HCT116 (cell line): ENCODE results near the gene PDK1. TPM values are rescaled to one million over a fixed set of nuclear protein-coding genes. Genes with fewer than 3 reads are reported as not detected.

Source experiments
- ATAC-seq: fragments of 200-7000 bp; cut with Tn5 transposase; 2 replicates; pipeline ENCODE4 v1.9.1; 2020; ENCODE audit warnings: mild to moderate bottlenecking, moderate library complexity
- BruUV-seq: library from RNA; stranded (reverse); fragments of 400-500 nt; replicated peaks from 2 replicates; lab custom pipeline; 2021; lab: Mats Ljungman, UMichigan
- CTCF ChIA-PET: fragments of 300-600 bp; sonication (Branson Sonifier 250); formaldehyde crosslinking; loops from one replicate; lab custom pipeline; 2021; ENCODE audit warnings: antibody characterized with exemption; lab: Charles Lee
- POLR2A ChIA-PET: fragments of 300-600, 350-600 bp; sonication (Branson Sonifier 250); formaldehyde crosslinking; loops from one replicate; lab custom pipeline; 2021; ENCODE audit warnings: antibody characterized with exemption; lab: Charles Lee
- RAD21 ChIA-PET, 2 experiments: fragments of 300-600 bp; sonication (Branson Sonifier 250); formaldehyde crosslinking; loops; one replicate each; lab custom pipeline; 2023; ENCODE audit warnings: low total read pairs in 2 of 2; ENCODE audit not compliant: uncharacterized antibody in 2 of 2, unreplicated experiment in 2 of 2, low non-redundant PET in 1 of 2; lab: Charles Lee
- DNase-seq: peaks from one replicate; pipeline ENCODE4 v3.0.0-alpha.2; 2010; ENCODE audit warnings: low read depth, low spot score
- H2AFZ ChIP-seq: fragments of 200-600 bp; shearing (Covaris generic), sonication (generic); 2 replicates; pipeline ENCODE4 v1.6.1; 2017; ENCODE audit warnings: low read depth, mixed run types, mixed read lengths, antibody characterized with exemption, low read length; ENCODE audit not compliant: poor library complexity, severe bottlenecking
- H3K27ac ChIP-seq: 2 replicates; pipeline ENCODE4 v1.5.1; 2012; ENCODE audit warnings: low read depth, low read length
- H3K27me3 ChIP-seq: fragments of 200-600 bp; sonication (generic); 2 replicates; pipeline ENCODE4 v1.6.1; 2016; ENCODE audit warnings: mixed run types, low read length, mixed read lengths; ENCODE audit not compliant: insufficient read depth
- H3K36me3 ChIP-seq, 2 experiments: fragments of 200-500 bp in 1 of 2; fragments of 200-600 bp in 1 of 2; sonication (Bioruptor generic) in 1 of 2; sonication (generic) in 1 of 2; 2 replicates each; pipeline versions ENCODE4 v1.5.1 to v1.6.1; 2014 to 2016; ENCODE audit warnings: low read length in 2 of 2, inconsistent platforms in 1 of 2, mixed read lengths in 1 of 2, mixed run types in 1 of 2; ENCODE audit not compliant: insufficient read depth in 2 of 2, control insufficient read depth in 1 of 2
- H3K4me1 ChIP-seq, 2 experiments: fragments of 200-600 bp in 1 of 2; sonication (generic) in 1 of 2; 2 replicates each; pipeline versions ENCODE4 v1.5.1 to v1.6.1; 2012 to 2017; ENCODE audit warnings: low read length in 2 of 2, inconsistent platforms in 1 of 2, mild to moderate bottlenecking in 1 of 2, mixed read lengths in 1 of 2, mixed run types in 1 of 2, moderate library complexity in 1 of 2; ENCODE audit not compliant: insufficient read depth in 2 of 2, control insufficient read depth in 1 of 2
- H3K4me2 ChIP-seq: fragments of 200-600 bp; sonication (generic); 2 replicates; pipeline ENCODE4 v1.6.1; 2017; ENCODE audit warnings: mixed run types, low read length, mixed read lengths
- H3K4me3 ChIP-seq, 2 experiments: fragments of 200-600 bp in 1 of 2; sonication (generic) in 1 of 2; replicated peaks in 1 of 2; 2 replicates each; pipeline ENCODE4 v1.5.1; 2011 to 2016; ENCODE audit warnings: low read length in 2 of 2, control low read depth in 1 of 2, low read depth in 1 of 2, mild to moderate bottlenecking in 1 of 2, mixed read lengths in 1 of 2, mixed run types in 1 of 2
- H3K79me2 ChIP-seq: fragments of 200-600 bp; sonication (generic); 2 replicates; pipeline ENCODE4 v1.6.1; 2017; ENCODE audit warnings: mild to moderate bottlenecking, mixed run types, low read length, moderate library complexity, mixed read lengths; ENCODE audit not compliant: insufficient read depth
- H3K9ac ChIP-seq: fragments of 200-600 bp; sonication (generic); 2 replicates; pipeline ENCODE4 v1.6.1; 2016; ENCODE audit warnings: low read length, mixed read lengths
- H3K9me2 ChIP-seq: fragments of 200-600 bp; sonication (generic), shearing (Covaris generic); 2 replicates; pipeline ENCODE4 v1.6.1; 2017; ENCODE audit warnings: mixed run types, mild to moderate bottlenecking, moderate library complexity; ENCODE audit not compliant: insufficient read depth
- H3K9me3 ChIP-seq, 2 experiments: fragments of 200-500 bp in 1 of 2; fragments of 200-600 bp in 1 of 2; sonication (Bioruptor generic) in 1 of 2; sonication (generic) in 1 of 2; 2 replicates each; pipeline ENCODE4 v1.6.1; 2014 to 2017; ENCODE audit warnings: low read length in 2 of 2, mixed read lengths in 2 of 2, inconsistent platforms in 1 of 2, low read depth in 1 of 2, mild to moderate bottlenecking in 1 of 2, mixed run types in 1 of 2, moderate library complexity in 1 of 2; ENCODE audit not compliant: control insufficient read depth in 1 of 2, insufficient read depth in 1 of 2
- H4K20me1 ChIP-seq: fragments of 200-600 bp; sonication (generic), shearing (Covaris generic); 2 replicates; pipeline ENCODE4 v1.6.1; 2017; ENCODE audit warnings: mixed run types, mild to moderate bottlenecking, moderate library complexity; ENCODE audit not compliant: insufficient read depth
- CBX3 ChIP-seq: IDR thresholded peaks from 2 replicates; pipeline ENCODE4 v1.6.1; 2012; ENCODE audit warnings: low read depth
- CEBPB ChIP-seq: IDR thresholded peaks from 2 replicates; pipeline ENCODE4 v1.6.1; 2012; ENCODE audit warnings: low read depth
- CTCF ChIP-seq, 3 experiments: fragments of 200-600 bp in 1 of 3; sonication (generic) in 1 of 3; IDR thresholded peaks in 2 of 3; conservative IDR thresholded peaks in 1 of 3; 2 replicates each; pipeline ENCODE4 v1.5.1; 2012 to 2017; ENCODE audit warnings: low read depth in 2 of 3, low read length in 2 of 3, antibody characterized with exemption in 1 of 3, borderline replicate concordance in 1 of 3, control low read depth in 1 of 3, mild to moderate bottlenecking in 1 of 3, mixed read lengths in 1 of 3, mixed run types in 1 of 3, moderate library complexity in 1 of 3; ENCODE audit not compliant: insufficient read depth in 1 of 3
- EGR1 ChIP-seq: IDR thresholded peaks from 2 replicates; pipeline ENCODE4 v1.6.1; 2012; ENCODE audit warnings: low read depth
- ELF1 ChIP-seq: IDR thresholded peaks from 2 replicates; pipeline ENCODE4 v1.6.1; 2012; ENCODE audit warnings: low read depth, borderline replicate concordance
- EZH2 ChIP-seq: fragments of 200-600 bp; sonication (generic); IDR thresholded peaks from 2 replicates; pipeline ENCODE4 v1.6.1; 2017; ENCODE audit warnings: antibody characterized with exemption, mixed run types
- EZH2phosphoT487 ChIP-seq: fragments of 200-600 bp; IDR thresholded peaks from 2 replicates; pipeline ENCODE4 v1.6.1; 2018; ENCODE audit warnings: antibody characterized with exemption, borderline replicate concordance
- JUND ChIP-seq: IDR thresholded peaks from 2 replicates; pipeline ENCODE4 v1.6.1; 2012
- MAX ChIP-seq: IDR thresholded peaks from 2 replicates; pipeline ENCODE4 v1.6.1; 2012
- POLR2A ChIP-seq: IDR thresholded peaks from 2 replicates; pipeline ENCODE4 v1.7.0; 2011; ENCODE audit warnings: borderline replicate concordance; ENCODE audit not compliant: insufficient read depth, insufficient read length; ENCODE audit errors: extremely low read depth
- RAD21 ChIP-seq: IDR thresholded peaks from 2 replicates; pipeline ENCODE4 v1.6.1; 2012; ENCODE audit warnings: low read depth, mild to moderate bottlenecking
- SIN3A ChIP-seq: IDR thresholded peaks from 2 replicates; pipeline ENCODE4 v1.6.1; 2012; ENCODE audit warnings: low read depth
- SP1 ChIP-seq: IDR thresholded peaks from 2 replicates; pipeline ENCODE4 v1.6.1; 2012; ENCODE audit warnings: low read depth
- SRF ChIP-seq: IDR thresholded peaks from 2 replicates; pipeline ENCODE4 v1.6.1; 2012; ENCODE audit warnings: low read depth
- TCF7L2 ChIP-seq: IDR thresholded peaks from 2 replicates; pipeline ENCODE4 v1.7.0; 2011; ENCODE audit warnings: borderline replicate concordance, inconsistent platforms; ENCODE audit not compliant: insufficient read depth, insufficient read length; ENCODE audit errors: extremely low read depth
- YY1 ChIP-seq: IDR thresholded peaks from 2 replicates; pipeline ENCODE4 v1.6.1; 2011; ENCODE audit warnings: low read length, low read depth, moderate library complexity, mild to moderate bottlenecking; ENCODE audit not compliant: insufficient replicate concordance; ENCODE audit errors: extremely low read depth
- ZFX ChIP-seq: fragments of 450-650 bp; IDR thresholded peaks from 2 replicates; pipeline ENCODE4 v1.6.1; 2017
- ZNF274 ChIP-seq: fragments of 200-500 bp; sonication (Bioruptor generic); IDR thresholded peaks from 2 replicates; pipeline ENCODE4 v1.6.1; 2014; ENCODE audit warnings: mild to moderate bottlenecking, low read depth, low read length, inconsistent platforms
- intact Hi-C: fragments of 100-400 bp; cut with micrococcal nuclease; formaldehyde crosslinking; loops from 2 replicates; pipeline ENCODE4 v1.10.0; 2022
- total RNA-seq: library from RNA; stranded (reverse); gene quantifications from one replicate; pipeline ENCODE4 v1.2.1, GENCODE V29; 2021; ENCODE audit not compliant: unreplicated experiment
- TF ChIP-seq, protein P1 (sequence below): IDR thresholded peaks from 2 replicates; pipeline ENCODE4 v1.6.1; 2011; ENCODE audit warnings: mild to moderate bottlenecking, low read length, moderate library complexity; ENCODE audit not compliant: insufficient replicate concordance; ENCODE audit errors: extremely low read depth

Gene PDK1
- total RNA-seq, 1 experiment from 2014 or later: 21.3 TPM

GRCh38 chr2:172550419-172550818 lies 5.5 kb upstream of the PDK1 start:
- RAD21 ChIA-PET: no interaction called here
- H4K20me1 ChIP-seq: no peaks in the 10 kb centered on the region
- H3K4me1 ChIP-seq: peaks cover 0 to 21% of the 10 kb centered on the region in 2 experiments; a peak in 2 of 4 replicates
- no peaks in the 10 kb centered on the region for H3K79me2 ChIP-seq
- no peak overlapping the region for H3K4me2 ChIP-seq
- no peaks in the 10 kb centered on the region for H3K27me3 ChIP-seq
- no TSS peak for BruUV-seq
- H3K27ac ChIP-seq: no peak overlapping the region
- TF ChIP-seq RAD21 (no peak), JUND (no peak)
- no peak overlapping the region for H3K4me3 ChIP-seq
- H3K36me3 ChIP-seq: no peaks in the 10 kb centered on the region
- no peak overlapping the region for H2AFZ ChIP-seq
- POLR2A ChIA-PET: no interaction called here
- H3K9me2 ChIP-seq: no peaks in the 10 kb centered on the region
- CTCF ChIA-PET: no interaction called here
- DNase-seq: no peak
- ATAC-seq: no peak
- 0 out of 4 replicates have a peak, but pooled peaks cover 0 to 3% of the 10 kb centered on the region in 2 experiments for H3K9me3 ChIP-seq
- intact Hi-C loops: no loop called here
- no peak overlapping the region for H3K9ac ChIP-seq

GRCh38 chr2:172551271-172551670 lies 4.6 kb upstream of the PDK1 start:
- H3K9me2 ChIP-seq: no peaks in the 10 kb centered on the region
- POLR2A ChIA-PET: no interaction called here
- no peak overlapping the region for H2AFZ ChIP-seq
- no peak overlapping the region for H3K4me2 ChIP-seq
- no peak for ATAC-seq
- H3K27ac ChIP-seq: no peak overlapping the region
- no peaks in the 10 kb centered on the region for H3K9me3 ChIP-seq
- H3K4me3 ChIP-seq: no peak overlapping the region
- H4K20me1 ChIP-seq: no peaks in the 10 kb centered on the region
- RAD21 ChIA-PET: no interaction called here
- intact Hi-C loops: no loop called here
- BruUV-seq: no TSS peak
- H3K79me2 ChIP-seq: no peaks in the 10 kb centered on the region; the same call in 1 of the 2 replicates
- no peaks in the 10 kb centered on the region for H3K36me3 ChIP-seq
- peaks cover 0 to 21% of the 10 kb centered on the region in 2 experiments; a peak in 2 of 4 replicates for H3K4me1 ChIP-seq
- no peak for DNase-seq
- H3K27me3 ChIP-seq: no peaks in the 10 kb centered on the region
- CTCF ChIA-PET: no interaction called here
- no peak overlapping the region for H3K9ac ChIP-seq
- TF ChIP-seq CEBPB (no peak), SIN3A (no peak), SRF (no peak), ZNF274 (no peak), CTCF (IDR thresholded peaks at IDR 0.05 in 2 of 3, conservative IDR thresholded peaks at IDR 0.05 in 1 of 3; ENCODE audit: borderline replicate concordance in 1 of 3, insufficient read depth in 1 of 3, low read depth in 2 of 3, low read length in 2 of 3) (no peak), MAX (no peak), JUND (no peak), ELF1 (no peak), SP1 (no peak), EGR1 (no peak), ZFX (no peak), POLR2A (no peak), EZH2 (no peak), YY1 (no peak), CBX3 (no peak), EZH2phosphoT487 (no peak), TCF7L2 (no peak)
- TF ChIP-seq, protein P1, sequence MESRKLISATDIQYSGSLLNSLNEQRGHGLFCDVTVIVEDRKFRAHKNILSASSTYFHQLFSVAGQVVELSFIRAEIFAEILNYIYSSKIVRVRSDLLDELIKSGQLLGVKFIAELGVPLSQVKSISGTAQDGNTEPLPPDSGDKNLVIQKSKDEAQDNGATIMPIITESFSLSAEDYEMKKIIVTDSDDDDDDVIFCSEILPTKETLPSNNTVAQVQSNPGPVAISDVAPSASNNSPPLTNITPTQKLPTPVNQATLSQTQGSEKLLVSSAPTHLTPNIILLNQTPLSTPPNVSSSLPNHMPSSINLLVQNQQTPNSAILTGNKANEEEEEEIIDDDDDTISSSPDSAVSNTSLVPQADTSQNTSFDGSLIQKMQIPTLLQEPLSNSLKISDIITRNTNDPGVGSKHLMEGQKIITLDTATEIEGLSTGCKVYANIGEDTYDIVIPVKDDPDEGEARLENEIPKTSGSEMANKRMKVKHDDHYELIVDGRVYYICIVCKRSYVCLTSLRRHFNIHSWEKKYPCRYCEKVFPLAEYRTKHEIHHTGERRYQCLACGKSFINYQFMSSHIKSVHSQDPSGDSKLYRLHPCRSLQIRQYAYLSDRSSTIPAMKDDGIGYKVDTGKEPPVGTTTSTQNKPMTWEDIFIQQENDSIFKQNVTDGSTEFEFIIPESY: no peak
